Psoas muscle (tissue), 8 donors: ENCODE measurements around the gene ENDOU. TPM values are rescaled to one million over a fixed set of nuclear protein-coding genes. Genes with fewer than 3 reads are reported as not detected.
A peak's percentile ranks its signal among the peaks of the same experiment; 100 is the strongest.

Source experiments
- ATAC-seq, 4 donors: fragments of 200-7000 bp; cut with Tn5 transposase; one replicate each; pipeline ENCODE4 v1.9.1; 2020; ENCODE audit warnings: moderate library complexity in 3 of 4, mild to moderate bottlenecking in 2 of 4
- DNase-seq, 2 donors: peaks; one replicate each; pipeline ENCODE4 v3.0.0-alpha.2; 2020
- H3K27ac ChIP-seq: fragments of 200-600 bp; one replicate; pipeline ENCODE4 v1.8.0; 2022
- H3K27me3 ChIP-seq, 3 donors: fragments of 200-600 bp in 1 of 3; one replicate each; pipeline versions ENCODE4 v1.6.1 to v1.8.0; 2013 to 2022; ENCODE audit warnings: low read length in 2 of 3, mild to moderate bottlenecking in 2 of 3, moderate library complexity in 1 of 3; ENCODE audit not compliant: insufficient read depth in 3 of 3
- H3K36me3 ChIP-seq, 2 donors: fragments of 200-600 bp in 1 of 2; one replicate each; pipeline versions ENCODE4 v1.6.1 to v1.8.0; 2013 to 2022; ENCODE audit warnings: low read depth in 1 of 2, mild to moderate bottlenecking in 1 of 2, moderate library complexity in 1 of 2; ENCODE audit not compliant: insufficient read depth in 1 of 2
- H3K4me1 ChIP-seq: fragments of 200-600 bp; one replicate; pipeline ENCODE4 v1.8.0; 2022
- H3K4me3 ChIP-seq: fragments of 200-600 bp; one replicate; pipeline ENCODE4 v1.8.0; 2022; ENCODE audit warnings: mild to moderate bottlenecking
- H3K9me3 ChIP-seq: fragments of 200-600 bp; one replicate; pipeline ENCODE4 v1.8.0; 2022
- CTCF ChIP-seq: fragments of 200-600 bp; IDR thresholded peaks from one replicate; pipeline ENCODE4 v1.8.0; 2022; ENCODE audit warnings: antibody characterized with exemption
- WGBS, 3 donors: extraction: QIAGEN DNeasy Blood & Tissue Kit; methylation state at CpG; one replicate each; pipeline versions ENCODE4 v1.1.6 to v1.1.7; 2013; 5-methylcytosine and 5-hydroxymethylcytosine counted together
- intact Hi-C, 2 donors: fragments of 100-400 bp; cut with DNase I; formaldehyde crosslinking; loops; one replicate each; pipeline versions ENCODE4 v1.11.0 to v1.14.2; 2022
- long read RNA-seq, 2 donors: library from polyadenylated mRNA; unstranded; transcript quantifications; one replicate each; pipeline ENCODE4 v2.0.0, GENCODE V29; 2021
- polyA plus RNA-seq, 3 donors: library from polyadenylated mRNA; stranded (reverse); fragments of 200-250 nt; gene quantifications; one replicate each; pipeline ENCODE4 v1.2.3, GENCODE V29; 2013
- total RNA-seq, 4 donors: library from RNA; stranded (reverse); fragmentation: NEBNext Ultra II Directional in 2 of 4; extraction: Animal tissue kit (Norgen Biotek cat#: 25700) in 2 of 4; gene quantifications; one replicate each; pipeline versions ENCODE4 v1.2.1 to v1.2.4, GENCODE V29; 2021 to 2023
- donor health status: healthy with polysubstance abuse.
- donor health status: DM: no; HTN: no; CAD: no; lungs with moderate emphysema.
- donor health status: Bipolar disorder and iron deficiency.
- donor health status: healthy.
- donor health status: DM: yes; HTN: yes; CAD: no.
- donor health status: DM: no; HTN: no; CAD: no.
- donor health status: DM: no; HTN: no; CAD: no.
- donor health status: DM: yes; HTN: yes; CAD: no.

The ENDOU gene
- total RNA-seq (under 1 TPM in 2 of 4 donors, not detected in 2; 0.13 to 0.15 TPM), polyA plus RNA-seq (under 1 TPM in 2 of 3 donors, not detected in 1; 0.25 to 0.82 TPM)
- long read RNA-seq, donor 1, result 0 reads
- long read RNA-seq, donor 2, partial matches to known transcripts, result 1 of 1 reads
- long read RNA-seq, donor 2, other reads (novel, unspliced or antisense), result 0 of 1 reads

- no peak for TF ChIP-seq CTCF
- Histone ChIP-seq H3K4me3 (no peak within 1 kb of the TSS), H3K9me3 (no peaks in the 10 kb centered on the region), H3K4me1 (peaks cover 7% of the 10 kb centered on the region), H3K27ac (no peak within 1 kb of the TSS), H3K36me3 (no peaks in the 10 kb centered on the region), H3K27me3 (no peaks in the 10 kb centered on the region)
- DNase-seq, result no peak
- ATAC-seq, result no peak
- intact Hi-C loops, result no loop called here
- 74 to 87% (median 84%) methylated on average over 8 of the region's 8 CpGs for WGBS, 3 donors
Observed at GRCh38 chr12:47725091-47725772, at the start of gene ENDOU. Gene ENDOU, minus strand, starts transcription at chr12:47725490. Its CDS starts 77 bp downstream, at chr12:47725413.

- TF ChIP-seq CTCF, result no peak
- peak; percentile 16 to 55 for DNase-seq
- Histone ChIP-seq H3K27ac (peak overlapping the region; percentile 56), H3K36me3 (no peaks in the 10 kb centered on the region), H3K4me1 (peaks cover 56% of the 10 kb centered on the region), H3K9me3 (no peaks in the 10 kb centered on the region), H3K27me3 (no peaks in the 10 kb centered on the region), H3K4me3 (peak overlapping the region; percentile 98)
- ATAC-seq, result no peak
- 91 to 95% (median 92%) methylated on average over 7 of the region's 7 CpGs for WGBS, 3 donors
- intact Hi-C loops, result loop anchor here in 1 of 2 donors (5.0 kb wide), 1 partner anchor 122 kb away; no protein-coding TSS in a partner anchor
Observed at GRCh38 chr12:47774663-47775062, 49.4 kb upstream of the ENDOU start.

- Histone ChIP-seq H3K27ac (peak overlapping the region; percentile 89), H3K27me3 (no peaks in the 10 kb centered on the region), H3K9me3 (no peaks in the 10 kb centered on the region), H3K4me3 (peak overlapping the region; percentile 98), H3K4me1 (peaks cover 54% of the 10 kb centered on the region), H3K36me3 (no peaks in the 10 kb centered on the region)
- WGBS, 3 donors, result 53 to 63% (median 54%) methylated on average over 14 of the region's 14 CpGs
- peak in 1 of 2 donors; percentile 38 for DNase-seq
- intact Hi-C loops, result no loop called here
- peak in 2 of 4 donors; percentile 7 to 16 for ATAC-seq
- TF ChIP-seq CTCF, result no peak
Observed at GRCh38 chr12:47773858-47774580, 48.7 kb upstream of the ENDOU start.

- H3K27me3 ChIP-seq, result no peaks in the 10 kb centered on the region
- peak; percentile 83 to 88 (median 86) for ATAC-seq
- DNase-seq, result peak; percentile 82 to 88
- H3K4me1 ChIP-seq, result peaks cover 46% of the 10 kb centered on the region
- H3K4me3 ChIP-seq, result peak within 1 kb of the TSS; percentile 98
- H3K27ac ChIP-seq, result peak within 1 kb of the TSS; percentile 89
- H3K9me3 ChIP-seq, result no peaks in the 10 kb centered on the region
- TF ChIP-seq CTCF, result peak; percentile 54
- intact Hi-C loops, result no loop called here
- no peaks in the 10 kb centered on the region for H3K36me3 ChIP-seq
- WGBS, 3 donors, result 0% methylated on average over 18 to 106 of the region's 106 CpGs
Observed at GRCh38 chr12:47773062-47773857, 48.0 kb upstream of the ENDOU start, which contains the start of gene SLC48A1. Gene SLC48A1, plus strand, starts transcription at chr12:47773238. Its CDS starts 67 bp downstream, at chr12:47773305.
